Middle frontal gyrus (tissue), 1 donor: ENCODE measurements around the gene CCDC184.
"Not testable (repeated sequence)": the region's sequence is repeated elsewhere in the genome, so short reads cannot be mapped to it uniquely, and the experiment has no call there.

Experiments
- DNase-seq: peaks from one replicate; pipeline ENCODE4 v3.0.0-alpha.2; 2015; ENCODE audit warnings: low spot score; ENCODE audit errors: extremely low spot score

CCDC184 gene

GRCh38 chr12:48203192-48203591 is 19.7 kb downstream of the CCDC184 start, which contains the start of gene OR10AD1:
Gene OR10AD1, minus strand, starts transcription at chr12:48203292. Its CDS starts 0 bp downstream, at chr12:48203292.
- no peak for DNase-seq

GRCh38 chr12:48209495-48209894 is 26.1 kb downstream of the CCDC184 start:
- not testable (repeated sequence) for DNase-seq

GRCh38 chr12:48216785-48217184 is 33.3 kb downstream of the CCDC184 start:
- no peak for DNase-seq

GRCh38 chr12:48219631-48220030 is 36.2 kb downstream of the CCDC184 start:
- no peak for DNase-seq

- no peak for DNase-seq
Measured at GRCh38 chr12:48220701-48221100, 37.3 kb downstream of the CCDC184 start.

GRCh38 chr12:48221645-48222044 is 38.2 kb downstream of the CCDC184 start:
- DNase-seq: no peak

- not testable (repeated sequence) for DNase-seq
Measured at GRCh38 chr12:48224533-48224932, 41.1 kb downstream of the CCDC184 start.

GRCh38 chr12:48231169-48231958 is 47.9 kb downstream of the CCDC184 start:
- DNase-seq: not testable (repeated sequence)
